Measurements from ENCODE around the gene KPNA6. TPM values are rescaled to one million over a fixed set of nuclear protein-coding genes. Genes with fewer than 3 reads are reported as not detected.

KPNA6 gene
- polyA plus RNA-seq, 1 donor from 2014 or later = 17.3 TPM

GRCh38 chr1:32071758-32072621, 35.9 kb upstream of the KPNA6 start:
- Histone ChIP-seq H3K27me3 (ENCODE audit: insufficient read depth, low read depth, low read length) (no peaks in the 10 kb centered on the region), H4K20me1 (ENCODE audit: insufficient read depth) (no peaks in the 10 kb centered on the region), H3K27ac (ENCODE audit: low read length) (peak overlapping the region; percentile 100), H2AFZ (ENCODE audit: low read depth, low read length) (peak overlapping the region; percentile 71), H3K9me2 (ENCODE audit: insufficient read depth, low read length) (no peaks in the 10 kb centered on the region), H3F3A (ENCODE audit: insufficient read depth, low read length, poor library complexity, severe bottlenecking) (no peaks in the 10 kb centered on the region), H3K4me3 (ENCODE audit: low read length) (peak overlapping the region; percentile 79), H3K36me3 (ENCODE audit: insufficient read depth, low read length) (no peaks in the 10 kb centered on the region), H3K9ac (ENCODE audit: low read length) (peak overlapping the region; percentile 99), H3K79me2 (replicated peaks; ENCODE audit: insufficient read depth, low read length) (peaks cover 21% of the 10 kb centered on the region), H3K9me3 (ENCODE audit: low read length) (no peaks in the 10 kb centered on the region), H3K4me2 (ENCODE audit: low read length) (peak overlapping the region; percentile 67)
- TF ChIP-seq EP300 (conservative IDR thresholded peaks at IDR 0.05; ENCODE audit: poor library complexity, severe bottlenecking) (no peak), CTCF (IDR thresholded peaks at IDR 0.05; ENCODE audit: poor library complexity, severe bottlenecking) (no peak), TAF1 (IDR thresholded peaks at IDR 0.05; ENCODE audit: low read depth) (no peak), RAD21 (conservative IDR thresholded peaks at IDR 0.05) (no peak), POLR2AphosphoS5 (IDR thresholded peaks at IDR 0.05) (no peak), SMC3 (conservative IDR thresholded peaks at IDR 0.05; ENCODE audit: poor library complexity) (no peak), EZH2 (IDR thresholded peaks at IDR 0.05; ENCODE audit: borderline replicate concordance, insufficient read depth, low read length, poor library complexity, severe bottlenecking) (no peak), REST (IDR thresholded peaks at IDR 0.05; ENCODE audit: borderline replicate concordance) (no peak), MXI1 (conservative IDR thresholded peaks at IDR 0.05; ENCODE audit: poor library complexity, severe bottlenecking) (no peak)

GRCh38 chr1:32072622-32073298, 35.1 kb upstream of the KPNA6 start, which contains the start of gene TMEM39B:
Gene TMEM39B (plus strand): TSS chr1:32072939. CDS start chr1:32073048, 109 bp downstream.
- H3K36me3 ChIP-seq (ENCODE audit: insufficient read depth, low read length) = no peaks in the 10 kb centered on the region
- H3K27ac ChIP-seq (ENCODE audit: low read length) = peak within 1 kb of the TSS; percentile 100
- peak within 1 kb of the TSS; percentile 99 for H3K9ac ChIP-seq (ENCODE audit: low read length)
- peak within 1 kb of the TSS; percentile 73 for H3K4me2 ChIP-seq (ENCODE audit: low read length)
- H3K27me3 ChIP-seq (ENCODE audit: insufficient read depth, low read depth, low read length) = no peaks in the 10 kb centered on the region
- H2AFZ ChIP-seq (ENCODE audit: low read depth, low read length) = peak within 1 kb of the TSS; percentile 71
- H3K4me3 ChIP-seq (ENCODE audit: low read length) = peak within 1 kb of the TSS; percentile 79
- peak; percentile 93 for TF ChIP-seq MXI1 (conservative IDR thresholded peaks at IDR 0.05; ENCODE audit: poor library complexity, severe bottlenecking)
- TF ChIP-seq POLR2AphosphoS5 (IDR thresholded peaks at IDR 0.05) = peak; percentile 98
- no peak for TF ChIP-seq RAD21 (conservative IDR thresholded peaks at IDR 0.05)
- peak; percentile 26 for TF ChIP-seq SMC3 (conservative IDR thresholded peaks at IDR 0.05; ENCODE audit: poor library complexity)
- TF ChIP-seq EZH2 (IDR thresholded peaks at IDR 0.05; ENCODE audit: borderline replicate concordance, insufficient read depth, low read length, poor library complexity, severe bottlenecking) = no peak
- TF ChIP-seq TAF1 (IDR thresholded peaks at IDR 0.05; ENCODE audit: low read depth) = peak; percentile 63
- TF ChIP-seq REST (IDR thresholded peaks at IDR 0.05; ENCODE audit: borderline replicate concordance) = peak; percentile 82
- TF ChIP-seq EP300 (conservative IDR thresholded peaks at IDR 0.05; ENCODE audit: poor library complexity, severe bottlenecking) = peak; percentile 76
- TF ChIP-seq CTCF (IDR thresholded peaks at IDR 0.05; ENCODE audit: poor library complexity, severe bottlenecking) = peak; percentile 27
- no peaks in the 10 kb centered on the region for H3K9me3 ChIP-seq (ENCODE audit: low read length)
- H3F3A ChIP-seq (ENCODE audit: insufficient read depth, low read length, poor library complexity, severe bottlenecking) = no peaks in the 10 kb centered on the region
- no peaks in the 10 kb centered on the region for H3K9me2 ChIP-seq (ENCODE audit: insufficient read depth, low read length)
- H4K20me1 ChIP-seq (ENCODE audit: insufficient read depth) = no peaks in the 10 kb centered on the region
- peaks cover 21% of the 10 kb centered on the region for H3K79me2 ChIP-seq (replicated peaks; ENCODE audit: insufficient read depth, low read length)

All from neural cell (in vitro differentiated cells).